ENCODE data around the gene PAN3.

- TF ChIP-seq CTCF (IDR thresholded peaks at IDR 0.05) (no peak), POLR2AphosphoS5 (IDR thresholded peaks at IDR 0.05; ENCODE audit: insufficient read depth in 1 of 2, low read depth in 1 of 2) (no peak)
Measured at GRCh38 chr13:28172947-28173346, 34.6 kb downstream of the PAN3 start.
